ENCODE data around the gene GAL.

Gene GAL

DNA sequence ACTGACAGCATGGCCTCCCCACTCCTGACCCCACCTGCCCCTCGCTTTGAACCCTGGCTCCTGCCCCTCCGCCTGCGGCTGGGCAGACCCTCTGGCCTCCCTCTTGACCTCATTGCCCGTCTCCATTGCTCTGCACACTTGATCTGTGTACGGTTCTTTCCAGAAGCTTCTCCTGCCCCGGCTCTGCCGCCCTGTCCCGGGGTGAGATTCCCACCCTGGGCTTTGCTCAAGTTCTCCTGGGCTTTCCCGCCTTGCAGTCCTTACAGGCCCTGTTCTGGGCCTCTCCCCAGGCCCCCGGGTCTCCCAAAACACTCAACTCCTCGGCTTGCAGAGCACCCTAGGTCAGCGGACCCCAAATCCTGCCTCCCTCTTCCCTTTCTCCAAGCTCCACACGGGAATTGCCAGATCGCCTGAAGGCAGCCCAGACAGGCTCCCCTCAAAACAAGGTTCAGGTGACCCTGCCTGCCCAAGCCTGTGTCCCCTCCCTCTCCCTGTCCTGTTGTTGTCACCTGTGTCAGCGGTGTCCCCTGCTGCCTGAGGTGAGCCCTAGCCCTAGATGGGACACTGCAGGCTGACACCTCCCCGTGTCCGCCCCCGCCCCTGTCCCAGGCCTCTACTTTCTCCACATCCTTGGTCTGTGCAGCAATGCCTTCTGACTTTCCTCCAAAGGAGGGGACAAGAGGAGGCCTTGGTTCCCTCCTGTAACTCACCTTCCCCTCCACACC is 1.5 kb downstream of the GAL start:
- Histone ChIP-seq H3K27me3 (replicated peaks; ENCODE audit: control insufficient read depth, insufficient read depth, low read length) (peaks cover 53% of the 10 kb centered on the region), H3K4me1 (ENCODE audit: control insufficient read depth, insufficient read depth, low read length) (peaks cover 12% of the 10 kb centered on the region), H3K9me3 (ENCODE audit: control insufficient read depth, low read length) (no peaks in the 10 kb centered on the region), H3K36me3 (ENCODE audit: control insufficient read depth, insufficient read depth, low read length, severe bottlenecking) (no peaks in the 10 kb centered on the region), H3K9ac (ENCODE audit: low read length) (no peak overlapping the region), H3K4me3 (ENCODE audit: low read length) (no peak overlapping the region)
- DNase-seq (ENCODE audit: low read depth) = no peak

DNA sequence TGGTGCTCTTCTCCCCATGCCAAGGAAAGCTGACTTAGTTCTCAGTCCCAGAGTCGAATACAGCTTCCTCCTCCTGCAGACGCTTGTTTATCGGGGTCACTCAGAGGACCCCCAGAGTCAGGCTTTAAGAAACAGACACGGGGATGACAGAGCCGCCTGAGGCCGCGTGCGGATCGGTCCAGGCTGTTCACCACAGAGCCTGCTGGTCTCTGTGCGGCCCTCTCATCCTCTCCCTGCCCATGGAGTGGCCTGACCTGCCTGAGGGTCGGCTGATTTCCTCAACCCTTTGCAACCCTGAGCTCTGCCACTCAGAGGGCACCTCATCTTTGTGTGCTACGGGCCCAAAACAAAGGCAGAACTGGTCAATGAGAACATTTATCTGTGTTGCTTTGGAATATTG is 2.1 kb downstream of the GAL start:
- H3K9ac ChIP-seq (ENCODE audit: low read length) = no peak overlapping the region
- no peak overlapping the region for H3K4me3 ChIP-seq (ENCODE audit: low read length)
- peaks cover 57% of the 10 kb centered on the region for H3K27me3 ChIP-seq (replicated peaks; ENCODE audit: control insufficient read depth, insufficient read depth, low read length)
- peaks cover 12% of the 10 kb centered on the region for H3K4me1 ChIP-seq (ENCODE audit: control insufficient read depth, insufficient read depth, low read length)
- H3K9me3 ChIP-seq (ENCODE audit: control insufficient read depth, low read length) = no peaks in the 10 kb centered on the region
- DNase-seq (ENCODE audit: low read depth) = no peak
- H3K36me3 ChIP-seq (ENCODE audit: control insufficient read depth, insufficient read depth, low read length, severe bottlenecking) = no peaks in the 10 kb centered on the region

DNA sequence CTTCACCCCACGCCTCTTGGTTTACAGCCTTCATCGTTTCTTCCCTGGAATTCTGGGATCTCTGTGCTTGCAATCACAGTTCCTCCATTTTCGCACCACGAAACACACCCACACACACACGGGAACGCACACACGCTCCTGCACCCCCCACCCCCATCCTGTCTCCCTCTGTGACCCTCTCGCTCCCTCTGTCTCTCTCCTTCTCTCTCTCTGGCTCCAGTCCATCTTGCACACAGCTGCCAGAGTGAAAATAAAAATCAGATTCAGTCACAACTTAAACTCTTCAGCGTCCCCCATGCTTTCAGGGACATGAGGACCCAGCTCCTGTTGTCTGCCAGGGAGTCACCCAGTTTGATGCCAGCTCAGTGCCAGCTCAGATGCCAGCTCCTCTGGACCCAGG is 3.0 kb downstream of the GAL start:
- DNase-seq (ENCODE audit: low read depth) = no peak
- Histone ChIP-seq H3K4me1 (ENCODE audit: control insufficient read depth, insufficient read depth, low read length) (peaks cover 11% of the 10 kb centered on the region), H3K9me3 (ENCODE audit: control insufficient read depth, low read length) (no peaks in the 10 kb centered on the region), H3K9ac (ENCODE audit: low read length) (no peak overlapping the region), H3K36me3 (ENCODE audit: control insufficient read depth, insufficient read depth, low read length, severe bottlenecking) (no peaks in the 10 kb centered on the region), H3K27me3 (replicated peaks; ENCODE audit: control insufficient read depth, insufficient read depth, low read length) (peaks cover 57% of the 10 kb centered on the region), H3K4me3 (ENCODE audit: low read length) (no peak overlapping the region)

DNA sequence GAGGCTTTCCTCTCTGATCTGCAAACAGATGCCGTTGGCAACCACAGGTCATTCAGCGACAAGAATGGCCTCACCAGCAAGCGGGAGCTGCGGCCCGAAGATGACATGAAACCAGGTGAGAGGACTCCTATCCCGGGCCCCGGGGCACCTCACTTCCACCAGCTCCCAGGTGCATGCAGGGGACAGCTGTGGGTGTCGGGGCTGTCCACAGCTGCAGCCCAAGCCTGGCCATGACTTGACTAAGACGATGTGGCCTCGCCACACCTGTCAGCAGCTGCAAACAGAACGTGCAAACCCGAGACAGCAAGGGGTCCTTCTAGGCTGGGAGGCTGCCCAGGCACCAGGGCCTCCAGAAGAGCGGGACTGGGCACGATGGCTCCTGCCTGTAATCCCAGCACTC is 3.6 kb downstream of the GAL start:
- Histone ChIP-seq H3K27me3 (replicated peaks; ENCODE audit: control insufficient read depth, insufficient read depth, low read length) (peaks cover 59% of the 10 kb centered on the region), H3K4me3 (ENCODE audit: low read length) (no peak overlapping the region), H3K36me3 (ENCODE audit: control insufficient read depth, insufficient read depth, low read length, severe bottlenecking) (no peaks in the 10 kb centered on the region), H3K9ac (ENCODE audit: low read length) (no peak overlapping the region), H3K9me3 (ENCODE audit: control insufficient read depth, low read length) (no peaks in the 10 kb centered on the region), H3K4me1 (ENCODE audit: control insufficient read depth, insufficient read depth, low read length) (peaks cover 5% of the 10 kb centered on the region)
- DNase-seq (ENCODE audit: low read depth) = no peak

DNA sequence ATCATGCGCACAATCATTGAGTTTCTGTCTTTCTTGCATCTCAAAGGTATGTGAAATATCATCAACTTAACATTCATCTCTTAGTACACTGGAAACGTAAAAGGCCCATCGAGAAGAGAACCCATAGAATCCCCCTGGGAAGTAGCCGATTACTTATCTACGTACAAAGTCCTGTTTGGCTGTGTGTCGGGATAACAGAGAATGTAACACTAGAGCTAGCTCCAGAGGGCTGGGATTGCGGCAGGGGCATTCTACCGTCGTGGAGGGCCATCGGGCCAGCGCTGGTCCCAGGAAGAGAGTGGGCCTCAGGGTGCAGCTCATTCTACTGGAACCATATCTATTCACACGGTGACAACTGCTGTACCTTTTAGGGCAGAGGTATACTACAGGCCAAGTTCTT is 4.5 kb downstream of the GAL start:
- peaks cover 68% of the 10 kb centered on the region for H3K27me3 ChIP-seq (replicated peaks; ENCODE audit: control insufficient read depth, insufficient read depth, low read length)
- no peaks in the 10 kb centered on the region for H3K36me3 ChIP-seq (ENCODE audit: control insufficient read depth, insufficient read depth, low read length, severe bottlenecking)
- no peak overlapping the region for H3K4me3 ChIP-seq (ENCODE audit: low read length)

DNA sequence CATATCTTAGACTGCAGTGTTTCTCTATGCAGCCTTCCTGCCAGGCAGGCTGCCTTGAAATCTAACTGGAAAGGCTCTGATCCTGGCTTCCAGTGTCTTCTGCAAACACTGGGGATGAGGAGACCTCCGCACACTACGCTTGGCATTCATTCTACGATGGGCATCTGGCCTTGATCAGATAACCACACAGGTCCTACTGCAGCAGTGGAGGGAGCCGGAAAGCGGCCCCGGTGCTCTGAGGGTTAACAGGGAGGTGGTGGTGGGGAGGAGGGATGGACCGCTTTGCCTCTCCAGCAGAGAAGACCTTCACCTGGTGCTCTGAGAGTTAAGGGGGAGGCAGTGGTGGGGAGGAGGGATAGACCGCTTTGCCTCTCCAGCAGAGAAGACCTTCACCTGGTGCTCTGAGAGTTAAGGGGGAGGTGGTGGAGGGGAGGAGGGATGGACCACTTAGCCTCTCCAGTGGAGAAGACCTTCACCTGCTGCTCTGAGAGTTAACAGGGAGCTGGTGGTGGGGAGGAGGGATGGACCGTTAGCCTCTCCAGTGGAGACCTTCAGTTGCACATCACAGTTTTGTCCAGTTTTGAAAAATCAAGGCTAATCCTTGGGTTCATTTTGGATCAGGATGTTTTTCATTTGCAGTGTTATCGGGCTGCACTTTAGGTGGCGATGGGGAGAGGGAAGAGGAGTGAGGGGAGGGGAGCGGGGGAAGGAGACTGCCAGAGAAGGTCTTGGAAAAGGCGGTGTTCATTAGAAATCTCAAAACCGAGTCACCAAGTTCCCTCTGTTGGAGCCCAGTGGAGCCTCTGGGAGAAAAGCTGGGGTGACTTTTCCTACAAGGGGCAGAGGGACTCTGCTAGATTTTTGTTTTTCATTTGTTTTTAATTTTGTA is 5.6 kb downstream of the GAL start:
- H3K4me1 ChIP-seq (ENCODE audit: control insufficient read depth, insufficient read depth, low read length) = no peaks in the 10 kb centered on the region
- no peak overlapping the region for H3K4me3 ChIP-seq (ENCODE audit: low read length)
- H3K9me3 ChIP-seq (ENCODE audit: control insufficient read depth, low read length) = no peaks in the 10 kb centered on the region
- H3K9ac ChIP-seq (ENCODE audit: low read length) = no peak overlapping the region
- H3K27me3 ChIP-seq (replicated peaks; ENCODE audit: control insufficient read depth, insufficient read depth, low read length) = peaks cover 66% of the 10 kb centered on the region
- H3K36me3 ChIP-seq (ENCODE audit: control insufficient read depth, insufficient read depth, low read length, severe bottlenecking) = no peaks in the 10 kb centered on the region
- DNase-seq (ENCODE audit: low read depth) = no peak

More for the DNA sequence above, 4.5 kb downstream of the GAL start:
- Histone ChIP-seq H3K9ac (ENCODE audit: low read length) (no peak overlapping the region), H3K4me1 (ENCODE audit: control insufficient read depth, insufficient read depth, low read length) (peaks cover 2% of the 10 kb centered on the region), H3K9me3 (ENCODE audit: control insufficient read depth, low read length) (no peaks in the 10 kb centered on the region)
- DNase-seq (ENCODE audit: low read depth) = no peak

DNA sequence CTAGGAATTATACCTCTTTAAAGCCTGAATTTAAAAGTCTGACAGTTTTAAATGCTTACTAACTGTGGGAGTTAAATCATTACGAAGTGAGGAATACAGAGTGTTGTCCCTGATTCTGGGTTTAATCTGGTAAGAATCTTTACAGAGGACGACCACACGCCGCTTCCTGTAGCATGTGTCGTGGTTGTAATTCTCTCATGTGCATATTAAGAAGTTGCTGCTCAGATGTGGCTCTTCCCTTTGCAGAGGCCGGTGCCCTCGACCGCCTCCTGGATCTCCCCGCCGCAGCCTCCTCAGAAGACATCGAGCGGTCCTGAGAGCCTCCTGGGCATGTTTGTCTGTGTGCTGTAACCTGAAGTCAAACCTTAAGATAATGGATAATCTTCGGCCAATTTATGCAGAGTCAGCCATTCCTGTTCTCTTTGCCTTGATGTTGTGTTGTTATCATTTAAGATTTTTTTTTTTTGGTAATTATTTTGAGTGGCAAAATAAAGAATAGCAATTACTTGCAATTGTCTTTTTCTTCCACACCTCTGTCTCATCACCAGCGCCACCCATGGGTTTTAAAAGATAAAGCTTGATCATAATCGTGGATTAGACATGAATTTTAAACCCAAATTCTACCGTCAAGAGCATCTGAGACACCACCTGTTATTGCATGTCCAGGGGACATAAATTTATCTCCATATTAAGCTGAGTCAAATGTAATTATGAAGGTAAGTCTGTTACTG is 6.5 kb downstream of the GAL start:
- no peak for DNase-seq (ENCODE audit: low read depth)

DNA sequence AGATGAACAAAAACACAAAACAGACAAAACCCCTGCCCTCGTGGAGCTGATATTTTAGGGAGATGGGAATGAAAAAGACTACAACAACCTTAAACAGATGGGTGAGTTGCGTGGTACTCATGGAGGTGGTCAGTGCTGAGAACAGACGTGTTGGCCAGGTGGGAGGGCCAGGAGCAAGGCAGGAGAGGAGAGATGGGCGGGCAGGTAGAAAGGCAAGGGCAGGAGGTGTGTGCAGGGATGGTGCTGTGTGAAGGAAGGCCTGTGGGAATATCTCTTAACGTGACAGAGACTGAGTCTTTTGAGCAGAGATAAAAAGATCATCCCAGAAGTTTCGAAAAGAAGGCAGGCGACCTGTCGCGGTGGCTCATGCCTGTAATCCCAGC is 7.0 kb downstream of the GAL start:
- DNase-seq (ENCODE audit: low read depth) = no peak
- H3K9ac ChIP-seq (ENCODE audit: low read length) = no peak overlapping the region
- no peaks in the 10 kb centered on the region for H3K36me3 ChIP-seq (ENCODE audit: control insufficient read depth, insufficient read depth, low read length, severe bottlenecking)
- H3K9me3 ChIP-seq (ENCODE audit: control insufficient read depth, low read length) = peaks cover 10% of the 10 kb centered on the region
- peaks cover 65% of the 10 kb centered on the region for H3K27me3 ChIP-seq (replicated peaks; ENCODE audit: control insufficient read depth, insufficient read depth, low read length)
- H3K4me1 ChIP-seq (ENCODE audit: control insufficient read depth, insufficient read depth, low read length) = no peaks in the 10 kb centered on the region
- no peak overlapping the region for H3K4me3 ChIP-seq (ENCODE audit: low read length)

More for the DNA sequence above, 6.5 kb downstream of the GAL start:
- Histone ChIP-seq H3K27me3 (replicated peaks; ENCODE audit: control insufficient read depth, insufficient read depth, low read length) (peaks cover 64% of the 10 kb centered on the region), H3K4me3 (ENCODE audit: low read length) (no peak overlapping the region), H3K4me1 (ENCODE audit: control insufficient read depth, insufficient read depth, low read length) (no peaks in the 10 kb centered on the region), H3K9ac (ENCODE audit: low read length) (no peak overlapping the region), H3K9me3 (ENCODE audit: control insufficient read depth, low read length) (peaks cover 5% of the 10 kb centered on the region), H3K36me3 (ENCODE audit: control insufficient read depth, insufficient read depth, low read length, severe bottlenecking) (no peaks in the 10 kb centered on the region)

DNA sequence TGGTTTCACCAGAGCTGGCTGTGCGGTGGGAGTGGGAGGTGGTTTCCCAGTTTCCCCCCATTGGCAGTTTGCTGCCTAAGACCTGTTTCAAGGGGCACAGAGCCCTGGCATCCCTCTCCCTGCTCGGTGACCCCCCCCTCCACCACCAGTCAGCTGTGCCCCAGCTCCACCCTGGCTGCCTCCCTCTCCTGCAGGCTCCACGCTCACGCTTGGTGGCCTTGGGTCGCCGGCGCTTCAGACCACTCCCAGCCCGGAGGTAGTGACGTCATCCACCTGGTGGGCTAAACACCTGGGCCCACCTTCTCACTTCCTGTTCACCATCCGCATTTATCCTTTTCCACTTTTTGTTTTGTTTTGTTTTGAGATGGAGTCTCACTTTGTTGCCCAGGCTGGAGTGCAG is 7.8 kb downstream of the GAL start:
- Histone ChIP-seq H3K4me3 (ENCODE audit: low read length) (no peak overlapping the region), H3K9ac (ENCODE audit: low read length) (no peak overlapping the region), H3K9me3 (ENCODE audit: control insufficient read depth, low read length) (peaks cover 17% of the 10 kb centered on the region), H3K4me1 (ENCODE audit: control insufficient read depth, insufficient read depth, low read length) (no peaks in the 10 kb centered on the region), H3K27me3 (replicated peaks; ENCODE audit: control insufficient read depth, insufficient read depth, low read length) (peaks cover 59% of the 10 kb centered on the region), H3K36me3 (ENCODE audit: control insufficient read depth, insufficient read depth, low read length, severe bottlenecking) (no peaks in the 10 kb centered on the region)
- no peak for DNase-seq (ENCODE audit: low read depth)

DNA sequence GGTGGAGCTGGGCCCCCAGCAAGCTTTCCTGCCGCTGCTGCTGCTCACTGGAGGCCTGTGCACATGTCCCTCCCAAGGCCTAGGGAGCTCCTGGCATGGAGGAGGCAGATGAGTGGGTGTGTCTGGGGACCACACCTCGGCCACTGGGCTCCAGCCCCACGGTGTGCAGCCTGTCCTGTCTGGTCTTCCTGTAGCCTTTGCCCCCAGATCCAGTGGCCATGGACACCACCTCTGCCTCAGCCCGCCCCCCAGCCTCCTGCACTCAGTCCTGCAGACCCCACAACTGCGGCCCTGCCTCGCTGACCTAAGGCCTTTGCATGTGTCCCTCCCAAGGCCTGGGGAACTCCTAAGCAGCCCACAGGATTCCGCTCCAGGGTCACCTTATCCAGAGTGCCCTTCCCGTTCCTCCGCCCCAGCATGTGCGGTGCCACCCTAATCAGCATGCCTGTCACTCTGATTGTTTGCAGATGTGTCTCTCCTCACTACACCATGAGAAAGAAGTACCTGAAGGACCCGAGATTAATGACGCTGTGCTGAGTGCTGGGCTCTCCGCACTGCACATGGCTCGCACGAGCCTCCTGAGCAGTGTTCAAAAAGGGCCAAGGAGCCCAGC is 8.6 kb downstream of the GAL start:
- H3K27me3 ChIP-seq (replicated peaks; ENCODE audit: control insufficient read depth, insufficient read depth, low read length) = peaks cover 58% of the 10 kb centered on the region
- peaks cover 21% of the 10 kb centered on the region for H3K9me3 ChIP-seq (ENCODE audit: control insufficient read depth, low read length)
- H3K4me3 ChIP-seq (ENCODE audit: low read length) = no peak overlapping the region
- H3K4me1 ChIP-seq (ENCODE audit: control insufficient read depth, insufficient read depth, low read length) = no peaks in the 10 kb centered on the region
- no peak for DNase-seq (ENCODE audit: low read depth)
- H3K9ac ChIP-seq (ENCODE audit: low read length) = no peak overlapping the region
- H3K36me3 ChIP-seq (ENCODE audit: control insufficient read depth, insufficient read depth, low read length, severe bottlenecking) = no peaks in the 10 kb centered on the region

DNA sequence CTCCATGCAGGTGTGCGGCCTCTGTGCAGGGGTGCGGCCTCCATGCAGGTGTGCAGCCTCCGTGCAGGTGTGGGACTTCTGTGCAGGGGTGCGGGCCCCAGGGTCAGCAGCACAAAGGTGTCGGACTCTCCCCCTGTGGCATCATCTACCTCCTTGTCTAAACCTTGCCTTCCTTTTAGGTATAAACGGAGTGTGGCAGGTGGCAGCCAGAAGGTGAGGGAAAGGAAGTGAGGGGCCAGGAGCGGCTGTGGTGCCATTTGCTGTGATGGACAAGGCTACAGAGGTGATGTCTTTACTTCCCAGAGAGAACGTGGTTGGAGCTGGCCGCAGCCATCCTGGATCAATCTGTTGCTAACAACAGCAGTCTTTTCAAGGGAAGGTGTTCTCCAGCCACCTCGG is 9.1 kb downstream of the GAL start:
- no peak overlapping the region for H3K9ac ChIP-seq (ENCODE audit: low read length)
- peaks cover 57% of the 10 kb centered on the region for H3K27me3 ChIP-seq (replicated peaks; ENCODE audit: control insufficient read depth, insufficient read depth, low read length)
- DNase-seq (ENCODE audit: low read depth) = no peak
- H3K4me3 ChIP-seq (ENCODE audit: low read length) = no peak overlapping the region
- H3K4me1 ChIP-seq (ENCODE audit: control insufficient read depth, insufficient read depth, low read length) = no peaks in the 10 kb centered on the region
- H3K36me3 ChIP-seq (ENCODE audit: control insufficient read depth, insufficient read depth, low read length, severe bottlenecking) = no peaks in the 10 kb centered on the region
- peaks cover 24% of the 10 kb centered on the region for H3K9me3 ChIP-seq (ENCODE audit: control insufficient read depth, low read length)
